Measurements from ENCODE around the gene UBALD2.
"Not testable (repeated sequence)": the region's sequence is repeated elsewhere in the genome, so short reads cannot be mapped to it uniquely, and the experiment has no call there.

UBALD2 gene

GRCh38 chr17:76246080-76247066 is 18.8 kb upstream of the UBALD2 start:
- DNase-seq, result peak; percentile 15

GRCh38 chr17:76247304-76247703 is 17.8 kb upstream of the UBALD2 start:
- DNase-seq, result no peak

- DNase-seq, result peak; percentile 6
These were observed 16.9 kb upstream of the UBALD2 start for GRCh38 chr17:76248013-76248782.

GRCh38 chr17:76250141-76250540 is 15.0 kb upstream of the UBALD2 start:
- DNase-seq, result no peak

- no peak for DNase-seq
These were observed 13.6 kb upstream of the UBALD2 start for GRCh38 chr17:76251478-76252039.

GRCh38 chr17:76252040-76252954 is 12.9 kb upstream of the UBALD2 start:
- no peak for DNase-seq

- not testable (repeated sequence) for DNase-seq
These were observed 12.0 kb upstream of the UBALD2 start for GRCh38 chr17:76252967-76253766.

- DNase-seq, result no peak
These were observed 11.3 kb upstream of the UBALD2 start for GRCh38 chr17:76253841-76254240.

GRCh38 chr17:76254275-76254674 is 10.9 kb upstream of the UBALD2 start:
- DNase-seq, result no peak

GRCh38 chr17:76255801-76256429 is 9.2 kb upstream of the UBALD2 start:
- no peak for DNase-seq

- not testable (repeated sequence) for DNase-seq
These were observed 8.6 kb upstream of the UBALD2 start for GRCh38 chr17:76256430-76257050.

- no peak for DNase-seq
These were observed 4.9 kb upstream of the UBALD2 start for GRCh38 chr17:76260220-76260619.

- DNase-seq, result no peak
These were observed 4.5 kb upstream of the UBALD2 start for GRCh38 chr17:76260669-76261068.

GRCh38 chr17:76261421-76262215 is 3.5 kb upstream of the UBALD2 start:
- DNase-seq, result peak; percentile 55

GRCh38 chr17:76262732-76263344 is 2.3 kb upstream of the UBALD2 start:
- DNase-seq, result peak; percentile 70

- DNase-seq, result no peak
These were observed 1.3 kb upstream of the UBALD2 start for GRCh38 chr17:76263896-76264295.

GRCh38 chr17:76264425-76264754 is 758 bp upstream of the UBALD2 start:
- no peak for DNase-seq

- DNase-seq, result peak; percentile 36
These were observed 586 bp downstream of the UBALD2 start for GRCh38 chr17:76265624-76266243.
